ENCODE measurements around the gene SKA1. TPM values are rescaled to one million over a fixed set of nuclear protein-coding genes. Genes with fewer than 3 reads are reported as not detected.
A peak's percentile ranks its signal among the peaks of the same experiment; 100 is the strongest.
"Not testable (repeated sequence)": the region's sequence is repeated elsewhere in the genome, so short reads cannot be mapped to it uniquely, and the experiment has no call there.

The SKA1 gene
- total RNA-seq, 1 donor from 2014 or later: not detected

- Histone ChIP-seq H3K27ac (no peak overlapping the region), H3K9me3 (peaks cover 0 to 11% of the 10 kb centered on the region in 2 donors), H3K4me3 (no peak overlapping the region), H3K4me1 (no peaks in the 10 kb centered on the region), H3K27me3 (no peaks in the 10 kb centered on the region), H3K36me3 (no peaks in the 10 kb centered on the region)
- TF ChIP-seq CTCF (IDR thresholded peaks at IDR 0.05): no peak
- DNase-seq (ENCODE audit: low spot score in 2 of 2): no peak
- intact Hi-C loops (cut with DNase I): loop anchor here (10.0 kb wide), 1 partner anchor 360 kb away; no protein-coding TSS in a partner anchor
Measured at GRCh38 chr18:50424877-50425690, 50.2 kb downstream of the SKA1 start.

GRCh38 chr18:50427896-50428295, 53.0 kb downstream of the SKA1 start:
- no peaks in the 10 kb centered on the region for H3K36me3 ChIP-seq
- no peak for TF ChIP-seq CTCF (IDR thresholded peaks at IDR 0.05)
- no peak for DNase-seq (ENCODE audit: low spot score in 2 of 2)
- peaks cover 0 to 11% of the 10 kb centered on the region in 2 donors for H3K9me3 ChIP-seq
- H3K4me3 ChIP-seq: no peak overlapping the region
- no peaks in the 10 kb centered on the region for H3K27me3 ChIP-seq
- H3K4me1 ChIP-seq: no peaks in the 10 kb centered on the region
- H3K27ac ChIP-seq: no peak overlapping the region
- intact Hi-C loops (cut with DNase I): loop anchor here (10.0 kb wide), 1 partner anchor 357 kb away; no protein-coding TSS in a partner anchor

GRCh38 chr18:50428531-50429206, 53.8 kb downstream of the SKA1 start:
- Histone ChIP-seq H3K27ac (no peak overlapping the region), H3K36me3 (no peaks in the 10 kb centered on the region), H3K4me1 (no peaks in the 10 kb centered on the region), H3K9me3 (peaks cover 0 to 11% of the 10 kb centered on the region in 2 donors), H3K27me3 (no peaks in the 10 kb centered on the region), H3K4me3 (no peak overlapping the region)
- intact Hi-C loops (cut with DNase I): loop anchor here (10.0 kb wide), 1 partner anchor 356 kb away; no protein-coding TSS in a partner anchor
- no peak for DNase-seq (ENCODE audit: low spot score in 2 of 2)
- no peak for TF ChIP-seq CTCF (IDR thresholded peaks at IDR 0.05)

- no peak overlapping the region for H3K4me3 ChIP-seq
- DNase-seq (ENCODE audit: low spot score in 2 of 2): no peak
- TF ChIP-seq CTCF (IDR thresholded peaks at IDR 0.05): peak in 2 of 3 experiments; percentile 31 to 50
- intact Hi-C loops (cut with DNase I): loop anchor here (10.0 kb wide), 1 partner anchor 355 kb away; no protein-coding TSS in a partner anchor
- H3K36me3 ChIP-seq: no peaks in the 10 kb centered on the region
- H3K9me3 ChIP-seq: peaks cover 0 to 11% of the 10 kb centered on the region in 2 donors
- H3K27me3 ChIP-seq: no peaks in the 10 kb centered on the region
- H3K27ac ChIP-seq: no peak overlapping the region
- H3K4me1 ChIP-seq: no peaks in the 10 kb centered on the region
Measured at GRCh38 chr18:50429207-50429948, 54.5 kb downstream of the SKA1 start.

- no peak overlapping the region for H3K4me3 ChIP-seq
- H3K9me3 ChIP-seq: no peaks in the 10 kb centered on the region
- TF ChIP-seq CTCF (IDR thresholded peaks at IDR 0.05): no peak
- no peaks in the 10 kb centered on the region for H3K27me3 ChIP-seq
- intact Hi-C loops (cut with DNase I): no loop called here
- DNase-seq (ENCODE audit: low spot score in 2 of 2): no peak
- no peaks in the 10 kb centered on the region for H3K36me3 ChIP-seq
- H3K27ac ChIP-seq: no peak overlapping the region
- H3K4me1 ChIP-seq: no peaks in the 10 kb centered on the region
Measured at GRCh38 chr18:50432915-50433314, 58.1 kb downstream of the SKA1 start.

GRCh38 chr18:50436742-50437141, 61.9 kb downstream of the SKA1 start:
- DNase-seq (ENCODE audit: low spot score in 2 of 2); H3K4me3 ChIP-seq; H3K27me3 ChIP-seq; intact Hi-C loops (cut with DNase I); H3K4me1 ChIP-seq; H3K36me3 ChIP-seq; H3K9me3 ChIP-seq; H3K27ac ChIP-seq: not testable (repeated sequence)

All from ascending aorta (tissue), 2 donors.